ENCODE measurements around the gene E2F6. TPM values are rescaled to one million over a fixed set of nuclear protein-coding genes. Genes with fewer than 3 reads are reported as not detected.

E2F6 gene
- total and polyA plus RNA-seq, 10 of the 15 experiments (the other 5 are each of a cell fraction or from before 2014, with no cell fraction given): 4.2 to 15.5 (median 11.3) TPM

DNA sequence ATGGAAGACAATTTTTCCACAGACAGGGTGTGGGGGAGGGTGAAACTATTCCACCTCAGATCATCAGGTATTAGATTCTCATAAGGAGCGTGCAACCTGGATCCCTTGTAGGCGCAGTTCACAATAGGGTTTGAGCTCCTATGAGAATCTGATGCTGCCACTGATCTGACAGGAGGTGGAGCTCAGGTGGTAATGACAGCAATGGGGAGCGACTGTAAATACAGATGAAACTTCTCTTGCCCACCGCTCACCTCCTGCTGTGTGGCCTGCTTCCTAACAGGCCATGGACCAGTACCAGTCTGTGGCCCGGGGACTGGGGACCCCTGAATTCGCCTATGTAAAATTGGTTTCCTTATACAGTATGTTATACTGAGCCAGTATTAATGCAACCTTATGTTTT is 27.3 kb upstream of the E2F6 start:
- Histone ChIP-seq H3K4me1 (ENCODE audit: control insufficient read depth, insufficient read depth, low read length) (peaks cover 2% of the 10 kb centered on the region), H3K36me3 (ENCODE audit: control insufficient read depth in 2 of 2, insufficient read depth in 2 of 2, low read length in 1 of 2) (no peaks in the 10 kb centered on the region), H3K27ac (ENCODE audit: control insufficient read depth, insufficient read depth) (no peak overlapping the region), H3K27me3 (replicated peaks in 1 of 2; ENCODE audit: control insufficient read depth in 2 of 2, insufficient read depth in 2 of 2, low read length in 1 of 2) (no peaks in the 10 kb centered on the region; a peak in 1 of 4 replicates), H3K4me2 (ENCODE audit: control insufficient read depth, insufficient read depth) (no peak overlapping the region), H4K20me1 (ENCODE audit: control insufficient read depth, insufficient read depth) (no peaks in the 10 kb centered on the region), H3K4me3 (no peak overlapping the region), H3K79me2 (ENCODE audit: control insufficient read depth, insufficient read depth, low read length) (no peaks in the 10 kb centered on the region), H3K9me3 (replicated peaks; ENCODE audit: control insufficient read depth, insufficient read depth, low read length) (no peaks in the 10 kb centered on the region), H3K9ac (ENCODE audit: control insufficient read depth, insufficient read depth, low read length) (no peak overlapping the region), H2AFZ (ENCODE audit: control insufficient read depth, low read depth, low read length) (no peak overlapping the region)
- WGBS (ENCODE audit: insufficient coverage, insufficient replicate concordance, low lambda C conversion rate, missing lambda C conversion rate): 58% methylated on average over 6 of the region's 6 CpGs
- POLR2A ChIA-PET: no interaction called here
- FAIRE-seq (no peak), ATAC-seq (no peak), DNase-seq (ENCODE audit: low read depth, low spot score) (no peak)
- CTCF ChIA-PET: interaction anchor here (1.5 kb wide), 1 partner anchor 90 kb away, joined by 4 read pairs; no protein-coding TSS in a partner anchor
- SMC1A ChIA-PET (ENCODE audit: uncharacterized antibody, unreplicated experiment): interaction anchor here (0.7 kb wide), 1 partner anchor 65 kb away, joined by 3 read pairs; no protein-coding TSS in a partner anchor
- RAD21 ChIA-PET (ENCODE audit: unreplicated experiment): no interaction called here
- no TSS peak for BruUV-seq (replicated peaks)
- intact Hi-C loops (cut with micrococcal nuclease; ENCODE audit: unreplicated experiment) (no loop called here), in situ Hi-C loops (cut with MboI) (no loop called here)
- TF ChIP-seq STAT3 (IDR thresholded peaks at IDR 0.05; ENCODE audit: low read depth, low read length) (no peak), ZNF217 (IDR thresholded peaks at IDR 0.05) (no peak), SP1 (IDR thresholded peaks at IDR 0.05; ENCODE audit: low read depth, low read length) (no peak), RFX5 (IDR thresholded peaks at IDR 0.05; ENCODE audit: low read depth, low read length) (no peak), NR2C1 (IDR thresholded peaks at IDR 0.05) (no peak), ZNF24 (IDR thresholded peaks at IDR 0.05) (no peak), YY1 (IDR thresholded peaks at IDR 0.05; ENCODE audit: low read depth, low read length) (no peak), CBX5 (IDR thresholded peaks at IDR 0.05; ENCODE audit: low read depth) (no peak), CHD1 (IDR thresholded peaks at IDR 0.05; ENCODE audit: low read depth, low read length) (no peak), HDGF (IDR thresholded peaks at IDR 0.05) (no peak), IRF4 (IDR thresholded peaks at IDR 0.05; ENCODE audit: low read depth, low read length) (no peak)
- TF ChIP-seq, protein P1, sequence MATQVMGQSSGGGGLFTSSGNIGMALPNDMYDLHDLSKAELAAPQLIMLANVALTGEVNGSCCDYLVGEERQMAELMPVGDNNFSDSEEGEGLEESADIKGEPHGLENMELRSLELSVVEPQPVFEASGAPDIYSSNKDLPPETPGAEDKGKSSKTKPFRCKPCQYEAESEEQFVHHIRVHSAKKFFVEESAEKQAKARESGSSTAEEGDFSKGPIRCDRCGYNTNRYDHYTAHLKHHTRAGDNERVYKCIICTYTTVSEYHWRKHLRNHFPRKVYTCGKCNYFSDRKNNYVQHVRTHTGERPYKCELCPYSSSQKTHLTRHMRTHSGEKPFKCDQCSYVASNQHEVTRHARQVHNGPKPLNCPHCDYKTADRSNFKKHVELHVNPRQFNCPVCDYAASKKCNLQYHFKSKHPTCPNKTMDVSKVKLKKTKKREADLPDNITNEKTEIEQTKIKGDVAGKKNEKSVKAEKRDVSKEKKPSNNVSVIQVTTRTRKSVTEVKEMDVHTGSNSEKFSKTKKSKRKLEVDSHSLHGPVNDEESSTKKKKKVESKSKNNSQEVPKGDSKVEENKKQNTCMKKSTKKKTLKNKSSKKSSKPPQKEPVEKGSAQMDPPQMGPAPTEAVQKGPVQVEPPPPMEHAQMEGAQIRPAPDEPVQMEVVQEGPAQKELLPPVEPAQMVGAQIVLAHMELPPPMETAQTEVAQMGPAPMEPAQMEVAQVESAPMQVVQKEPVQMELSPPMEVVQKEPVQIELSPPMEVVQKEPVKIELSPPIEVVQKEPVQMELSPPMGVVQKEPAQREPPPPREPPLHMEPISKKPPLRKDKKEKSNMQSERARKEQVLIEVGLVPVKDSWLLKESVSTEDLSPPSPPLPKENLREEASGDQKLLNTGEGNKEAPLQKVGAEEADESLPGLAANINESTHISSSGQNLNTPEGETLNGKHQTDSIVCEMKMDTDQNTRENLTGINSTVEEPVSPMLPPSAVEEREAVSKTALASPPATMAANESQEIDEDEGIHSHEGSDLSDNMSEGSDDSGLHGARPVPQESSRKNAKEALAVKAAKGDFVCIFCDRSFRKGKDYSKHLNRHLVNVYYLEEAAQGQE (IDR thresholded peaks at IDR 0.05; ENCODE audit: low read depth, low read length): no peak
- TF ChIP-seq, protein P2, sequence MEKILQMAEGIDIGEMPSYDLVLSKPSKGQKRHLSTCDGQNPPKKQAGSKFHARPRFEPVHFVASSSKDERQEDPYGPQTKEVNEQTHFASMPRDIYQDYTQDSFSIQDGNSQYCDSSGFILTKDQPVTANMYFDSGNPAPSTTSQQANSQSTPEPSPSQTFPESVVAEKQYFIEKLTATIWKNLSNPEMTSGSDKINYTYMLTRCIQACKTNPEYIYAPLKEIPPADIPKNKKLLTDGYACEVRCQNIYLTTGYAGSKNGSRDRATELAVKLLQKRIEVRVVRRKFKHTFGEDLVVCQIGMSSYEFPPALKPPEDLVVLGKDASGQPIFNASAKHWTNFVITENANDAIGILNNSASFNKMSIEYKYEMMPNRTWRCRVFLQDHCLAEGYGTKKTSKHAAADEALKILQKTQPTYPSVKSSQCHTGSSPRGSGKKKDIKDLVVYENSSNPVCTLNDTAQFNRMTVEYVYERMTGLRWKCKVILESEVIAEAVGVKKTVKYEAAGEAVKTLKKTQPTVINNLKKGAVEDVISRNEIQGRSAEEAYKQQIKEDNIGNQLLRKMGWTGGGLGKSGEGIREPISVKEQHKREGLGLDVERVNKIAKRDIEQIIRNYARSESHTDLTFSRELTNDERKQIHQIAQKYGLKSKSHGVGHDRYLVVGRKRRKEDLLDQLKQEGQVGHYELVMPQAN (conservative IDR thresholded peaks at IDR 0.05): no peak
- TF ChIP-seq, protein P3, sequence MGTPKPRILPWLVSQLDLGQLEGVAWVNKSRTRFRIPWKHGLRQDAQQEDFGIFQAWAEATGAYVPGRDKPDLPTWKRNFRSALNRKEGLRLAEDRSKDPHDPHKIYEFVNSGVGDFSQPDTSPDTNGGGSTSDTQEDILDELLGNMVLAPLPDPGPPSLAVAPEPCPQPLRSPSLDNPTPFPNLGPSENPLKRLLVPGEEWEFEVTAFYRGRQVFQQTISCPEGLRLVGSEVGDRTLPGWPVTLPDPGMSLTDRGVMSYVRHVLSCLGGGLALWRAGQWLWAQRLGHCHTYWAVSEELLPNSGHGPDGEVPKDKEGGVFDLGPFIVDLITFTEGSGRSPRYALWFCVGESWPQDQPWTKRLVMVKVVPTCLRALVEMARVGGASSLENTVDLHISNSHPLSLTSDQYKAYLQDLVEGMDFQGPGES (IDR thresholded peaks at IDR 0.05): no peak
- TF ChIP-seq, protein P4, sequence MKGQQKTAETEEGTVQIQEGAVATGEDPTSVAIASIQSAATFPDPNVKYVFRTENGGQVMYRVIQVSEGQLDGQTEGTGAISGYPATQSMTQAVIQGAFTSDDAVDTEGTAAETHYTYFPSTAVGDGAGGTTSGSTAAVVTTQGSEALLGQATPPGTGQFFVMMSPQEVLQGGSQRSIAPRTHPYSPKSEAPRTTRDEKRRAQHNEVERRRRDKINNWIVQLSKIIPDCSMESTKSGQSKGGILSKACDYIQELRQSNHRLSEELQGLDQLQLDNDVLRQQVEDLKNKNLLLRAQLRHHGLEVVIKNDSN (IDR thresholded peaks at IDR 0.05; ENCODE audit: borderline replicate concordance, extremely low read length, insufficient read depth, low read depth, low read length): no peak
